Measurements from ENCODE around the gene KNCN. TPM values are rescaled to one million over a fixed set of nuclear protein-coding genes. Genes with fewer than 3 reads are reported as not detected.

KNCN gene
- total RNA-seq: not detected
- not detected for polyA plus RNA-seq (2013, experiment 1 of 2)
- polyA plus RNA-seq (2013, experiment 2 of 2): not detected
- total RNA-seq: 0 to 0.26 (median 0) reads per million in 172 experiments

GRCh38 chr1:46551597-46552095 lies at the start of gene KNCN:
Gene KNCN, minus strand, starts transcription at chr1:46551647. Its CDS starts 432 bp downstream, at chr1:46551215.
- intact Hi-C loops (cut with DNase I, micrococcal nuclease): no loop called here
- ChIA-PET POLR2A (no interaction called here), CTCF (no interaction called here)
- no peak within 1 kb of the TSS for H3K27ac ChIP-seq (ENCODE audit: low read depth in 1 of 2, low read length in 2 of 2)
- no peaks in the 10 kb centered on the region for H3K9me3 Mint-ChIP-seq
- peaks cover 10% of the 10 kb centered on the region for H3K4me1 Mint-ChIP-seq (ENCODE audit: low read depth)
- no peak for DNase-seq
- no peak within 1 kb of the TSS for H3K4me3 ChIP-seq (ENCODE audit: low read length)
- H3K27ac Mint-ChIP-seq: no peak within 1 kb of the TSS
- no peaks in the 10 kb centered on the region for H3K36me3 ChIP-seq (ENCODE audit: insufficient read depth, low read length)
- peaks cover 7% of the 10 kb centered on the region in 2 experiments for H3K27me3 ChIP-seq (ENCODE audit: control insufficient read depth in 1 of 2, insufficient read depth in 2 of 2, low read length in 2 of 2)
- H3K4me3 Mint-ChIP-seq: no peak within 1 kb of the TSS
- H3K9me3 ChIP-seq (ENCODE audit: control insufficient read depth in 1 of 2, insufficient read depth in 1 of 2, low read length in 2 of 2): no peaks in the 10 kb centered on the region
- H3K4me1 ChIP-seq (ENCODE audit: insufficient read depth, low read length): peaks cover 22% of the 10 kb centered on the region
- H3K36me3 Mint-ChIP-seq (ENCODE audit: low read depth): no peaks in the 10 kb centered on the region
- peaks cover 20% of the 10 kb centered on the region for H3K27me3 Mint-ChIP-seq
- TF ChIP-seq CTCF (IDR thresholded peaks at IDR 0.05): no peak
- ATAC-seq (ENCODE audit: poor library complexity): no peak

DNA sequence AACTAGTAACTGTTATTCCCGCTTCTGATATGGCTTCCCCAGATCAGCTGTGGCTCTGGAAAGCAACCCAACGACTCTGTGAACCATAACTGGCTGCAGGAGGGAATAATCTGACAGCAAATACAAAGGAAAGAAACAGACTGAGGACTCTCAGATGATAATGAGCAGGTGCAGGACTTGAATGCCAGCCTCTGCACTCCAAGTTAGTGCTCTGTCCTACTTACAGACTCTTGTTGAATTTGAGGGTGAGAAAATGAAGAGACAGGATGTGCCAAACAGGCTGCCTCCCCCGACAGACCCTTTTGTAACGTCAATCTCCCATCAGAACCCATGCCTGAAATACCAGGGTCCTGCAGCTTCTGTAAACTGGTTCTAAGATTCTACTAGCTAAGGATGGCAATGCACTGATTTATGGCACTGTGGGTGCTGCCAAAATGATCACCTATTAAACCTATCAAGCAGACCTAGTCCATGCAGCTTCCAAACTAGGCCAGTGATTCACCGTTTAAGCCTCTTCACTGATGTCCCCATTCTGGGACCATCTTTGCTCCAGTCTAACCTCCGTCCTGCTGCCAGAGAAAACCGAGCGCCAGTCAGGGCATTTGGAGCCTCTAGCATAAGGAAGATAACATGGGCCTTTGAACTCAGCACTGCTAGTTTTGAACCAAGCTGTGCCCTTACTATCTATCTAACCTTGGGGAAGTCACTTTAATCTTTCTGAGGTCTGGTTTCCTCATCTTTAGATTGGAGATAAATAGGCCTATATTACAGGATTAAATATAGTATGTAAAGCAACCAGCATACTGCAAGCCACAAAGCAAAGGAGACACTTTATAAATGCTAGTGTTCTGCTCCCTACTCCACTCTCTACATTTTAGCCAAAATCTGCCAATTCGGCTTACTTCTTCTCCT lies 47.9 kb upstream of the KNCN start:
- ChIA-PET POLR2A (interaction anchor here (1.4 kb wide), 1 partner anchor 17 kb away, joined by 5 read pairs; the partner anchor contains the start of gene MOB3C), CTCF (interaction anchor here (1.2 kb wide), 1 partner anchor 9 kb away, joined by 3 read pairs; no protein-coding TSS in a partner anchor)
- intact Hi-C loops (cut with DNase I, micrococcal nuclease): no loop called here
- no peaks in the 10 kb centered on the region for H3K36me3 ChIP-seq (ENCODE audit: insufficient read depth, low read length)
- H3K27ac ChIP-seq (ENCODE audit: low read depth in 1 of 2, low read length in 2 of 2): peak overlapping the region in 1 of 2 donors; percentile 44
- DNase-seq (no peak), ATAC-seq (ENCODE audit: poor library complexity) (no peak)
- peaks cover 84% of the 10 kb centered on the region for H3K4me1 Mint-ChIP-seq (ENCODE audit: low read depth)
- H3K4me3 ChIP-seq (ENCODE audit: low read length): no peak overlapping the region
- no peaks in the 10 kb centered on the region for H3K27me3 Mint-ChIP-seq
- no peak for TF ChIP-seq CTCF (IDR thresholded peaks at IDR 0.05)
- no peaks in the 10 kb centered on the region for H3K9me3 Mint-ChIP-seq
- H3K27ac Mint-ChIP-seq: peak overlapping the region; percentile 52
- H3K9me3 ChIP-seq (ENCODE audit: control insufficient read depth in 1 of 2, insufficient read depth in 1 of 2, low read length in 2 of 2): no peaks in the 10 kb centered on the region
- peaks cover 49% of the 10 kb centered on the region for H3K4me1 ChIP-seq (ENCODE audit: insufficient read depth, low read length)
- no peaks in the 10 kb centered on the region for H3K27me3 ChIP-seq (ENCODE audit: control insufficient read depth in 1 of 2, insufficient read depth in 2 of 2, low read length in 2 of 2)
- H3K36me3 Mint-ChIP-seq (ENCODE audit: low read depth): peaks cover 16% of the 10 kb centered on the region
- H3K4me3 Mint-ChIP-seq: no peak overlapping the region

DNA sequence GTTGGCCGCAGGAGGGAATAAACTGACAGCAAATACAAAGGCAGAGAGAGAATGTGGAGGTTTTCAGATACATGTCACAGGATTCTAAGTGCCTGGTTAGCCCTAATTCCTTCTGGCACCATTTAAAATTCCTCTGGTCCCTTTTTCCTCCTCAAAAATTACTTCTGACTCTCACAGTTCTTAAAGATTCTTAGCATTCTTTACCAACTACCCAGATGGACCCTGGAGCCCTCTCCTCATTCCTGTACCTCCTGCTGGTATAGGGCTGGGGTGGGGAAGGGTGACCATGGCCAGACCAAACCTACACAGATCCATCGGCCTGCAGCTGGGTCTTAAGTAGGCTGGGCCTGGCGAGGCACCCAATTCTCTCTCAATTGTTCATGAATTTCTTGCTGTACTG lies 45.4 kb upstream of the KNCN start:
- Histone ChIP-seq H3K4me1 (ENCODE audit: insufficient read depth, low read length) (peaks cover 34% of the 10 kb centered on the region), H3K36me3 (ENCODE audit: insufficient read depth, low read length) (peaks cover 20% of the 10 kb centered on the region), H3K27me3 (ENCODE audit: control insufficient read depth in 1 of 2, insufficient read depth in 2 of 2, low read length in 2 of 2) (no peaks in the 10 kb centered on the region), H3K27ac (ENCODE audit: low read depth in 1 of 2, low read length in 2 of 2) (no peak overlapping the region), H3K4me3 (ENCODE audit: low read length) (no peak overlapping the region), H3K9me3 (ENCODE audit: control insufficient read depth in 1 of 2, insufficient read depth in 1 of 2, low read length in 2 of 2) (no peaks in the 10 kb centered on the region)
- ChIA-PET CTCF (no interaction called here), POLR2A (no interaction called here)
- Mint-ChIP-seq H3K4me3 (no peak overlapping the region), H3K9me3 (no peaks in the 10 kb centered on the region), H3K27me3 (no peaks in the 10 kb centered on the region), H3K36me3 (ENCODE audit: low read depth) (peaks cover 31% of the 10 kb centered on the region), H3K4me1 (ENCODE audit: low read depth) (peaks cover 72% of the 10 kb centered on the region), H3K27ac (no peak overlapping the region)
- intact Hi-C loops (cut with DNase I, micrococcal nuclease): no loop called here
- TF ChIP-seq CTCF (IDR thresholded peaks at IDR 0.05): no peak
- DNase-seq (no peak), ATAC-seq (ENCODE audit: poor library complexity) (no peak)
